ENCODE measurements around the gene CREB3L2.

Gene CREB3L2

DNA sequence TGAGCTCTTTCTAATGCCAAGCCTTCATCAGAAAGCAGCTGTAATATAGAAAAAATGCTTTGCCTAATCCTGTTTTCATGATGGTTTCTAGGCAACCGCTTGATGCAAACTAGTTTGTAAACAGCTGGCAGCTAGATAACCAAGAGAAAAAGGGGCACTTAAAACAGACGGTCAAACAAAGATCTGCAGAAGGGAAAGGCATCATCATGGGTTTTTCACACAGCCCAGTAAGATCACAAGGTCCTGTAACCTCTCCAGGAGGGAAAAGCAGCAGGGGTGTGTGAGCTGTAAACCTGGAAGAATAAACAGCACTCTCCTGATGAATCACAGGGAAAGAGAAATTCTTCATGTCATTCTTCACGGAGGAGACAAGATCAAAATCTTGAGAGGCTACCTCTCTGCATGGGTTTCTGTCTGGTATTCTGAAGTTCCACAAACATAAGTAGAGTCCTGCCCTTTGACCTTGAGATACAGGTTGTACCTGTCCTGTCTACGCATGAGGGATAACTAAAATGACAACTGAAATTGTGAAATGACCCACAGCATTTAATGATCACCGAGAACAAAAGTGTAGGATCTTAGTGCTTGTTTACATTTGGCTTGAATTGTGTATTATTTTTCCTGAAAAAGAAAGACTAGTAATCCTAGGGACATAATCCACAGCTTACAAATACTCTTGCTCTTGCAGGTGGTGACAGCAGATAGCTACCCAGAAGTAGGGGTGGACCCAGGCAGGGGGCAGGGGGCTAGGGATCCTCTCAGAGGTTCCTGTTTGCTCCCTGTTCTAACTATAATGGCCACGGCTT, 48.0 kb downstream of the CREB3L2 start:
- Histone ChIP-seq H4K20me1 (ENCODE audit: low read depth, low read length) (no peaks in the 10 kb centered on the region), H3K9me2 (replicated peaks; ENCODE audit: insufficient read depth, low read length) (no peaks in the 10 kb centered on the region), H3K4me3 (ENCODE audit: insufficient read depth, low read length, poor library complexity, severe bottlenecking) (no peak overlapping the region), H3K79me2 (ENCODE audit: insufficient read depth, low read length) (no peaks in the 10 kb centered on the region), H3K36me3 (ENCODE audit: low read length) (no peaks in the 10 kb centered on the region), H3K27ac (ENCODE audit: low read depth, low read length) (no peak overlapping the region), H3K9me3 (ENCODE audit: insufficient read depth, low read length) (no peaks in the 10 kb centered on the region), H3K27me3 (ENCODE audit: low read length) (no peaks in the 10 kb centered on the region), H3F3A (ENCODE audit: insufficient read depth) (no peaks in the 10 kb centered on the region), H3K4me2 (ENCODE audit: low read depth, low read length, poor library complexity, severe bottlenecking) (no peak overlapping the region), H3K9ac (ENCODE audit: low read length) (no peak overlapping the region), H2AFZ (ENCODE audit: low read depth, low read length, severe bottlenecking) (no peak overlapping the region)
- TF ChIP-seq EZH2phosphoT487 (conservative IDR thresholded peaks at IDR 0.05; ENCODE audit: low read length), result no peak
- TF ChIP-seq, protein P1, sequence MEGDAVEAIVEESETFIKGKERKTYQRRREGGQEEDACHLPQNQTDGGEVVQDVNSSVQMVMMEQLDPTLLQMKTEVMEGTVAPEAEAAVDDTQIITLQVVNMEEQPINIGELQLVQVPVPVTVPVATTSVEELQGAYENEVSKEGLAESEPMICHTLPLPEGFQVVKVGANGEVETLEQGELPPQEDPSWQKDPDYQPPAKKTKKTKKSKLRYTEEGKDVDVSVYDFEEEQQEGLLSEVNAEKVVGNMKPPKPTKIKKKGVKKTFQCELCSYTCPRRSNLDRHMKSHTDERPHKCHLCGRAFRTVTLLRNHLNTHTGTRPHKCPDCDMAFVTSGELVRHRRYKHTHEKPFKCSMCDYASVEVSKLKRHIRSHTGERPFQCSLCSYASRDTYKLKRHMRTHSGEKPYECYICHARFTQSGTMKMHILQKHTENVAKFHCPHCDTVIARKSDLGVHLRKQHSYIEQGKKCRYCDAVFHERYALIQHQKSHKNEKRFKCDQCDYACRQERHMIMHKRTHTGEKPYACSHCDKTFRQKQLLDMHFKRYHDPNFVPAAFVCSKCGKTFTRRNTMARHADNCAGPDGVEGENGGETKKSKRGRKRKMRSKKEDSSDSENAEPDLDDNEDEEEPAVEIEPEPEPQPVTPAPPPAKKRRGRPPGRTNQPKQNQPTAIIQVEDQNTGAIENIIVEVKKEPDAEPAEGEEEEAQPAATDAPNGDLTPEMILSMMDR (IDR thresholded peaks at IDR 0.05; ENCODE audit: insufficient read depth, low read length, poor library complexity, severe bottlenecking), result no peak

DNA sequence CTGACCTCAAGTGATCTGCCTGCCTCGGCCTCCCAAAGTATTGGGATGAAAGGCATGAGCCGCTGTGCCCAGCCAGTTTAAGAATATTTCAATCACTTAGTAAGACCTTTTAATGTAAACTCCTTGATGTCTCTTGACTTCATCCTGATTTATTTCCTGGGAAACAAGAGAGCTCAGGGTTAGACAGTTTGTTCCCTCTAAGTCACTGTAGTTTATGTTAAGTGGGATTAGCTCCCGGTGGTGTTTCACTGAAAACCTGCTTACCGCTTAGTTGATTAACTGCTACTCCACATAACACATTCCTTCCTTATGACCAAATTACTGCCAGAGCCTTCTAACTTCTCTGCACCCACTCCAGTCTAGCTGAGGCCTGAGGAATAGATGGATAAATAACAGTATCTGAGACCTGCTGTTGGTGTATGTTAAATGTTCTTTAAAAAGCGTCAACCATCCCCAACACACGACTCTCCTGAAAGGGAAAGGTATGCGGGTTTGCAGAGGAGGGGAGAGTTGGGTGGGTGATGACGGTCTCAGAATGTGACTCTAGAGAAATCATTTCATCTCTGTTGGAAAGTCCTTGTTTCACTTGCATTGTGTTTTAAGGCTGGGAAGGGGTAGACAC, 48.7 kb downstream of the CREB3L2 start:
- Histone ChIP-seq H3K4me2 (ENCODE audit: low read depth, low read length, poor library complexity, severe bottlenecking) (no peak overlapping the region), H3K79me2 (ENCODE audit: insufficient read depth, low read length) (no peaks in the 10 kb centered on the region)

DNA sequence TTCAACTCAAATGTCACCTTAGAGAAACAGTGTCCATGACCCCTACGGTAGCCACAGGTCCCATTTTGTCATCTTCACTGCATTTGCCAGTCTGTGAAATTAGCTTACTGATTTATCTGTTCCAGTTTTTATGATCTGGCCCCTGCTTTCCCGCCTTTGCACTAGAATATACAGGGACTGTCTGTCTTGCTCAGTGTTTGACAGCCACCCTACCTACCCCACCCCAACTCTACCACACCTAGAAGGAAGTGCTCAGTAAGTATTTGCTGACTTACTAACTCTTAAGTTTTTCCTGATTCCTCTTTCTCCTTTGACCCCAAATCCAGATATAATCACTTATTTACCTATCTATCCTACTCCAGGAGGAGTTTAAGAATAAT, 49.5 kb downstream of the CREB3L2 start:
- H3K79me2 ChIP-seq (ENCODE audit: insufficient read depth, low read length), result no peaks in the 10 kb centered on the region
- H3K9me2 ChIP-seq (replicated peaks; ENCODE audit: insufficient read depth, low read length), result no peaks in the 10 kb centered on the region
- no peaks in the 10 kb centered on the region for H3K27me3 ChIP-seq (ENCODE audit: low read length)
- no peak overlapping the region for H2AFZ ChIP-seq (ENCODE audit: low read depth, low read length, severe bottlenecking)
- no peak overlapping the region for H3K27ac ChIP-seq (ENCODE audit: low read depth, low read length)
- H3K4me2 ChIP-seq (ENCODE audit: low read depth, low read length, poor library complexity, severe bottlenecking), result no peak overlapping the region
- H3F3A ChIP-seq (ENCODE audit: insufficient read depth), result no peaks in the 10 kb centered on the region
- TF ChIP-seq, protein P1 (IDR thresholded peaks at IDR 0.05; ENCODE audit: insufficient read depth, low read length, poor library complexity, severe bottlenecking), result no peak
- no peak for TF ChIP-seq EZH2phosphoT487 (conservative IDR thresholded peaks at IDR 0.05; ENCODE audit: low read length)
- H4K20me1 ChIP-seq (ENCODE audit: low read depth, low read length), result no peaks in the 10 kb centered on the region
- H3K36me3 ChIP-seq (ENCODE audit: low read length), result no peaks in the 10 kb centered on the region
- H3K9me3 ChIP-seq (ENCODE audit: insufficient read depth, low read length), result no peaks in the 10 kb centered on the region
- no peak overlapping the region for H3K4me3 ChIP-seq (ENCODE audit: insufficient read depth, low read length, poor library complexity, severe bottlenecking)
- H3K9ac ChIP-seq (ENCODE audit: low read length), result no peak overlapping the region

More for the DNA sequence above, 48.7 kb downstream of the CREB3L2 start:
- Histone ChIP-seq H4K20me1 (ENCODE audit: low read depth, low read length) (no peaks in the 10 kb centered on the region), H3K36me3 (ENCODE audit: low read length) (no peaks in the 10 kb centered on the region), H2AFZ (ENCODE audit: low read depth, low read length, severe bottlenecking) (no peak overlapping the region), H3K27me3 (ENCODE audit: low read length) (no peaks in the 10 kb centered on the region), H3K9me3 (ENCODE audit: insufficient read depth, low read length) (no peaks in the 10 kb centered on the region), H3F3A (ENCODE audit: insufficient read depth) (no peaks in the 10 kb centered on the region), H3K27ac (ENCODE audit: low read depth, low read length) (no peak overlapping the region), H3K4me3 (ENCODE audit: insufficient read depth, low read length, poor library complexity, severe bottlenecking) (no peak overlapping the region), H3K9me2 (replicated peaks; ENCODE audit: insufficient read depth, low read length) (no peaks in the 10 kb centered on the region), H3K9ac (ENCODE audit: low read length) (no peak overlapping the region)
- TF ChIP-seq EZH2phosphoT487 (conservative IDR thresholded peaks at IDR 0.05; ENCODE audit: low read length), result no peak
- TF ChIP-seq, protein P1 (IDR thresholded peaks at IDR 0.05; ENCODE audit: insufficient read depth, low read length, poor library complexity, severe bottlenecking), result no peak

Data from SU-DHL-6 (cell line).